ENCODE measurements around the gene TBC1D10A. TPM values are rescaled to one million over a fixed set of nuclear protein-coding genes. Genes with fewer than 3 reads are reported as not detected.

The TBC1D10A gene
- total RNA-seq, 3 donors from 2014 or later, result 29.7 to 41.4 (median 32.2) TPM

DNA sequence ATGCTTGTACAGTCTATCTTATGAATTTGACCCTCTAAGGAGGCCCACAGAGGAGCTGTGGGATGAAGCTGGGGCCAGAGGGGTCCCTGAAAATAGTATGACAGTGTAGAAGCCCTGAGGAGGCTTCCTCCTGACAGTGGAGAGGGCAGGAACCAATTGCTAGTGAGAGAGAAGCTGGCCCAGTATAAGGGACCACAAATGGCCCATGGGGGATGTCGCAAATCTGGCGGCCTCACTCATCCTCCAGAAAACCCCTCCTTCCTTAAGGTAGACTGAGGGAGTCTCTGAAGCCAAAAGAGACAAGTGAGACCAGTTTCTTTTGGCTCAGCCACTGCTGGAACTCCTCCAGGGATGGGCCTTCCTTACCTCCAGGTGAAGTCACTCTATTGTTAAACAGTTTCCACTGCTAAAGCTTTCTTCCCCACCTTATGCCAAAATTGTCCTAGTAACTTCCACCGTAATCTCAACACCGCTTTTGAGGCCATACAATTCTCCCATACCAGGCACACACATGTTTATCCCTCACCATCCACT, 19.6 kb downstream of the TBC1D10A start:
- H3K4me3 ChIP-seq, result no peak overlapping the region
- no peaks in the 10 kb centered on the region for H3K9me3 ChIP-seq
- intact Hi-C loops (cut with DNase I, micrococcal nuclease), result no loop called here
- TF ChIP-seq, protein P1, sequence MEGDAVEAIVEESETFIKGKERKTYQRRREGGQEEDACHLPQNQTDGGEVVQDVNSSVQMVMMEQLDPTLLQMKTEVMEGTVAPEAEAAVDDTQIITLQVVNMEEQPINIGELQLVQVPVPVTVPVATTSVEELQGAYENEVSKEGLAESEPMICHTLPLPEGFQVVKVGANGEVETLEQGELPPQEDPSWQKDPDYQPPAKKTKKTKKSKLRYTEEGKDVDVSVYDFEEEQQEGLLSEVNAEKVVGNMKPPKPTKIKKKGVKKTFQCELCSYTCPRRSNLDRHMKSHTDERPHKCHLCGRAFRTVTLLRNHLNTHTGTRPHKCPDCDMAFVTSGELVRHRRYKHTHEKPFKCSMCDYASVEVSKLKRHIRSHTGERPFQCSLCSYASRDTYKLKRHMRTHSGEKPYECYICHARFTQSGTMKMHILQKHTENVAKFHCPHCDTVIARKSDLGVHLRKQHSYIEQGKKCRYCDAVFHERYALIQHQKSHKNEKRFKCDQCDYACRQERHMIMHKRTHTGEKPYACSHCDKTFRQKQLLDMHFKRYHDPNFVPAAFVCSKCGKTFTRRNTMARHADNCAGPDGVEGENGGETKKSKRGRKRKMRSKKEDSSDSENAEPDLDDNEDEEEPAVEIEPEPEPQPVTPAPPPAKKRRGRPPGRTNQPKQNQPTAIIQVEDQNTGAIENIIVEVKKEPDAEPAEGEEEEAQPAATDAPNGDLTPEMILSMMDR (IDR thresholded peaks at IDR 0.05), result no peak
- no peaks in the 10 kb centered on the region for H3K36me3 ChIP-seq (ENCODE audit: low read depth)
- DNase-seq (no peak), ATAC-seq (no peak)
- H3K4me1 ChIP-seq (ENCODE audit: low read depth), result peaks cover 88% of the 10 kb centered on the region

DNA sequence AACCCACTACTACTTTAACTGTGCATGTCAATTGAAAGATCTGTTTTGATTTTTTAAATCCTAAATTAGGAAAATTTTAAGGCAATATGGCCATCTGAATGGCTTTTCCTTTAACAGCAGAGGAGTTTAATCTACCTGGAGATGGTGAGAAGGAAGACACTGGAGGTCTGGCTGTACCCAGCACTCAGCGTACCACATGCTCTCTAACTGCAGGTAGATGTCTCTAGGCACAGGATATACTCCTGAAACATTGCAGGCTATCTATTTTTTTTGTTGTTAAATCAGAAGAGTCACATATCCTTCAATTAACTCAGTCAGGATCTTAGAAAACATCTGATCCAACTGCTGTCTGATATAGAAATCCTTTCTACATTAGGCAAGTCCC, 20.1 kb downstream of the TBC1D10A start:
- H3K4me3 ChIP-seq, result no peak overlapping the region
- DNase-seq, result no peak
- no peak for ATAC-seq
- no peaks in the 10 kb centered on the region for H3K9me3 ChIP-seq
- intact Hi-C loops (cut with DNase I, micrococcal nuclease), result no loop called here
- H3K36me3 ChIP-seq (ENCODE audit: low read depth), result no peaks in the 10 kb centered on the region
- peaks cover 88% of the 10 kb centered on the region for H3K4me1 ChIP-seq (ENCODE audit: low read depth)
- TF ChIP-seq, protein P1 (IDR thresholded peaks at IDR 0.05), result no peak

DNA sequence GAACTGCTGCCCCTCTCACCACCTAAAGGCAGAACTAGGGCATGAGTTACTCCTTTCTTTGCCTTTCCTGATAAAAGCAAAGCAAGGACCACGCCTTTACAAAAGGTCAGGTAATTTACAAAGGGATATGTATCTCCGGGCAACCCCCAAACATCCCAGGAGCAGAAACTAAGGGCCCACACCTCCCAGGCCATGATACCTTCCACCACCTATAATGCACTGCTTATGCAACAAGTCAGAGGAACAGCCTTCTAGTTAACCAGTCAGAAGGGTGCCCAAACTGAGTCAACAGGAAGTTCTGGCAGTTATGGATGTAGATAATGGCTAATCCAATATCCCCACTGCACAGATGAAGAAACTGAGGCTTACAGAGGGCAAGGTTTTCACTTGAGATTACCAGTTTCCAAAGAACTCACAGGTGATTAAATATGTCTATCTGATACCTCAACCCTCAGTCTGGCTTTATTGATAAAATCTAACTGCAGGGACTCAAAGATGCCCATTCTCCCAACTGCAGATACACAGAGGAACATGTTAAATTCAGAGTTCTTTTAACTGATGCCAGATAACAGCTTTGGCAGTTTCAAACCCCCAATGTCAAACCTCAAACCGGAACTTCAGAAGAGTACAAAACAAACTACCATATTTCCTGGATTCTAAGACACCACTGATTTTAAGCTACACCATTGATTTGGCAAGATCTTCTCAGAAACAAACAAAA, 20.7 kb downstream of the TBC1D10A start:
- ATAC-seq (peak; percentile 48), DNase-seq (no peak)
- intact Hi-C loops (cut with DNase I, micrococcal nuclease), result no loop called here

DNA sequence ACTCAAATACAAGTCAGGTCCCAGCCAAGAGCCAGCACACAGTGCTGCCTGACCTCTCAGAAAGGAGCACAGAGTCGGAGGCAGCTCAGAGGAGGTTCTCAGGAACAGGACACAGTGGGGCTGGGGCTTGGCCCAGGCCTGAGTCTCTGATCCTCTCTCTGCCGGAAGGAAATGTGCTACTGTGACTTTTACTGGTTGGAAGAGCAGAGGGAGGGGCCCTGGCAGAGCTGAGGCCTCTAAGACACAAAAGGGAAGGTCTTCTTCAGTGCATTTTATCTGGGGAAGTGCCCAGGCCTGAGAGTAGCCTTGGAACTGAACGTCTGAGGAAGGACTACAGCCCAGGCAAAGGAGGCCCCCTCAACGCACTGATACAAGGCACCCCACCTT, 21.2 kb downstream of the TBC1D10A start:
- no peak overlapping the region for H3K4me3 ChIP-seq
- intact Hi-C loops (cut with DNase I, micrococcal nuclease), result no loop called here
- peak; percentile 71 to 85 (median 71) for DNase-seq
- no peaks in the 10 kb centered on the region for H3K9me3 ChIP-seq
- H3K4me1 ChIP-seq (ENCODE audit: low read depth), result peaks cover 80% of the 10 kb centered on the region
- H3K36me3 ChIP-seq (ENCODE audit: low read depth), result no peaks in the 10 kb centered on the region
- TF ChIP-seq, protein P1 (IDR thresholded peaks at IDR 0.05), result no peak
- peak; percentile 74 for ATAC-seq

More for the DNA sequence above, 20.7 kb downstream of the TBC1D10A start:
- Histone ChIP-seq H3K36me3 (ENCODE audit: low read depth) (no peaks in the 10 kb centered on the region), H3K4me1 (ENCODE audit: low read depth) (peaks cover 86% of the 10 kb centered on the region), H3K9me3 (no peaks in the 10 kb centered on the region), H3K4me3 (no peak overlapping the region)
- TF ChIP-seq, protein P1 (IDR thresholded peaks at IDR 0.05), result no peak

DNA sequence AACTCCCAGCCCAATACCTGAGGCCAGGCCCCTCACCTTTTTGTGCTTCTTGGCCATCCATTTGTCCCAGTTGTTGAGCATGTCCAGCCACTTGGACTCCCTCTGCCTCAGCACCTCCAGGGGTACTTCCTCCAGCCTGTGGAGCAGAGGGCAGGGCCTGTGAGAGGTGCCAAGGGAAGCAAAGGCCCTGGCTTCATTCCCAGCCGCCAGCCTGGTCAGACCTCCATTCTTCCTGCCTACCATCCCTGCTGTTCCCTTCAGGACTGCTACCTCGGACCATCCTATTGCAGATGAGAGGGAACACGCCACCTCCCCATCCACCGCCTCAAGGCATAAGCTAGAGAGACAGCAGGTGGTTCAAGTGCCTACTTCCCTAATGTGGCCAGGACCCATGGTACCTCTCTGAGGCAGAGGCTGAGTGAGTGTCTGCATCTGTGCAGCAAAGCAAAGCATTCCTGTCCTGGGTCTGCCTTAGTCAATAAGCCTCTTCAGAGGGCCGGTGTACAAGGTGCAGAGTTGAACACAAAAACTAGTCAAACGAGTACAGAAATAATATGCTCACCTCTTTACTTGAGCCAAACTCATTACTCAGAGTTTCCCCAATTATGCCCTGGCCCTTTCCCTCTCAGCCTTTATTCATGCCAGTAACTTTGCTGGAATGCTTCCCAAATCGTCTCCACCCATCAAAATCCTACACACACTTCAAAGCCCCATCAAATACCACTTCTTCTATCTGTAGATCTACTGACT, 22.1 kb downstream of the TBC1D10A start:
- ATAC-seq, result peak; percentile 25
- H3K9me3 ChIP-seq, result no peaks in the 10 kb centered on the region
- DNase-seq, result peak; percentile 62 to 73 (median 66)
- no peaks in the 10 kb centered on the region for H3K36me3 ChIP-seq (ENCODE audit: low read depth)
- peaks cover 72% of the 10 kb centered on the region for H3K4me1 ChIP-seq (ENCODE audit: low read depth)
- intact Hi-C loops (cut with DNase I, micrococcal nuclease), result no loop called here
- TF ChIP-seq, protein P1 (IDR thresholded peaks at IDR 0.05), result no peak
- no peak overlapping the region for H3K4me3 ChIP-seq
